SK-N-MC (cell line): ENCODE measurements around the gene WWC1.

Source experiments
- EZH2 ChIP-seq: fragments of 200-600 bp; sonication (generic); IDR thresholded peaks from one replicate; pipeline ENCODE4 v1.6.1; 2017; ENCODE audit warnings: antibody characterized with exemption
- FOXP2 ChIP-seq: optimal IDR thresholded peaks from 2 replicates; pipeline ENCODE3; 2011; ENCODE audit warnings: mild to moderate bottlenecking, moderate library complexity; ENCODE audit not compliant: insufficient read depth; ENCODE audit errors: extremely low read length, control extremely low read depth
- POLR2AphosphoS5 ChIP-seq: IDR thresholded peaks from 2 replicates; pipeline ENCODE4 v1.6.1; 2012; ENCODE audit warnings: mild to moderate bottlenecking, low read depth, low read length, borderline replicate concordance

DNA sequence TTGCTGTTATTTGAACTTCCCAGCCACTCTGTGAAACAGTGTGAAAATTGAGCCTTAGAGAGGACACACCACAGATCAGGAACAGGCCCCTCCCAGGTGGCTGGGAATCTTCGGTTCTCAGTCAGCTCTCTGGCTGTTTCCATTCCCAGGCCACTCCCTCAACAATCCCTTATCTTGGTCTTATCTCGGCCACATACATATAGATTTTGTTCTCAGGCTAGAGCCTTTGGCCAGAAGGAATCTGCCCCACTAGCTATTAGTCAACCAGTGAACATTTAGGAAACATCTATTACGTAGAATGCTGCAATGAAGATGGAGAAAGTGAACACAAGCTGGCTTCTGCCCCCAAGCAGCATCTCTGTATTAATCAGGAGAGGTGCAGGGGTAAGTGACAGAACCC is 21.0 kb upstream of the WWC1 start:
- no peak for TF ChIP-seq EZH2
- TF ChIP-seq POLR2AphosphoS5: no peak
- no peak for TF ChIP-seq FOXP2
